RWPE1 (cell line): Measurements from ENCODE around the gene CBR3.

ENCODE experiments used
- CTCF ChIA-PET: fragments of 350-600 bp; sonication (Branson Sonifier 250); formaldehyde crosslinking; extraction: SDS; loops from one replicate; lab custom pipeline; 2021; lab: Yijun Ruan, JAX
- POLR2A ChIA-PET: fragments of 400-600 bp; formaldehyde crosslinking; extraction: SDS; loops from one replicate; lab custom pipeline; 2020; ENCODE audit warnings: antibody characterized with exemption; ENCODE audit not compliant: low non-redundant PET; lab: Yijun Ruan, JAX
- DNase-seq: peaks from one replicate; pipeline ENCODE4 v3.0.0; 2012; ENCODE audit warnings: low spot score
- H3K27ac ChIP-seq: fragments of 450-650 bp; 2 replicates; pipeline ENCODE4 v1.5.1; 2017
- CTCF ChIP-seq: fragments of 450-650 bp; conservative IDR thresholded peaks from 2 replicates; pipeline ENCODE4 v1.5.1; 2017; ENCODE audit warnings: low read depth, mild to moderate bottlenecking

The CBR3 gene

GRCh38 chr21:36159356-36159921, 24.6 kb downstream of the CBR3 start:
- TF ChIP-seq CTCF, result no peak
- ChIA-PET POLR2A (no interaction called here), CTCF (interaction anchor here (0.7 kb wide), 1 partner anchor 262 kb away, joined by 3 read pairs; no protein-coding TSS in a partner anchor)
- no peak overlapping the region for H3K27ac ChIP-seq
- no peak for DNase-seq

- TF ChIP-seq CTCF, result no peak
- no peak for DNase-seq
- ChIA-PET CTCF (no interaction called here), POLR2A (no interaction called here)
- H3K27ac ChIP-seq, result no peak overlapping the region
Observed at GRCh38 chr21:36160850-36161178, 25.9 kb downstream of the CBR3 start.

GRCh38 chr21:36162631-36163030, 27.8 kb downstream of the CBR3 start:
- POLR2A ChIA-PET, result no interaction called here
- no peak overlapping the region for H3K27ac ChIP-seq
- TF ChIP-seq CTCF, result no peak
- DNase-seq, result no peak
- CTCF ChIA-PET, result no interaction called here

GRCh38 chr21:36163750-36164741, 29.2 kb downstream of the CBR3 start:
- ChIA-PET POLR2A (no interaction called here), CTCF (interaction anchor here (0.6 to 0.7 kb wide), 2 partner anchors 21 to 142 kb away, joined by 3 read pairs; no protein-coding TSS in a partner anchor)
- H3K27ac ChIP-seq, result no peak overlapping the region
- no peak for TF ChIP-seq CTCF
- no peak for DNase-seq

GRCh38 chr21:36165356-36165755, 30.5 kb downstream of the CBR3 start:
- ChIA-PET CTCF (no interaction called here), POLR2A (no interaction called here)
- no peak overlapping the region for H3K27ac ChIP-seq
- no peak for DNase-seq
- no peak for TF ChIP-seq CTCF

- CTCF ChIA-PET, result no interaction called here
- POLR2A ChIA-PET, result no interaction called here
- H3K27ac ChIP-seq, result no peak overlapping the region
- no peak for TF ChIP-seq CTCF
- no peak for DNase-seq
Observed at GRCh38 chr21:36166705-36167104, 31.8 kb downstream of the CBR3 start.
